ENCODE data around the gene CCDC68.

CCDC68 gene

DNA sequence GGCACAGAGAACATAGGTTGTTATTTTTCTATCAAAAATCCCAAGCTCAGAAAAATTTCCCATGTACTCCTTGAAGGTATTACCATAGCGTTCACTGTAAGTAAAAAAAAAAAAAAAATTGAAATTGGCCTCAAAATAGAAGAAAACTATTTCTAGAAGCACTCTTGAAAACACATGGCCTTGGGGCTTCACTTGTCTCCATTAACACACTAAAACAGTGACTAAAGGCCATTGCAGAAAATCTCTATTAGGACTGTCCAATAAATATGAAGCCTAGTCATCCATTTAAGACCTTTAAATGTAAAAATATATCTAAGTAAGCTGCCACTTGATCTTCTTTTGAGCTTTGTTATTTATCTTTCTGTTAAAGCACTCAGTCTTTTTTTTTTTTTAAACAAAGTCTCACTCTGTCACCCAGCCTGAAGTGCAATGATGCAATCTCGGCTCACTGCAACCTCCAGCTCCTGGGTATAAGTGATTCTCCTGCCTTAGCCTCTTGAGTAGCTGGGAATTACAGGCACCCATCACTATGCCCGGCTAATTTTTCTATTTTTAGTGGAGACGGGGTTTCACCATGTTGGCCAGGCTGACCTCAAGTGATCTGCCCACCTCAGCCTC lies 35.8 kb downstream of the CCDC68 start:
- no peak for DNase-seq (ENCODE audit: low read depth in 2 of 2, low spot score in 1 of 2)

DNA sequence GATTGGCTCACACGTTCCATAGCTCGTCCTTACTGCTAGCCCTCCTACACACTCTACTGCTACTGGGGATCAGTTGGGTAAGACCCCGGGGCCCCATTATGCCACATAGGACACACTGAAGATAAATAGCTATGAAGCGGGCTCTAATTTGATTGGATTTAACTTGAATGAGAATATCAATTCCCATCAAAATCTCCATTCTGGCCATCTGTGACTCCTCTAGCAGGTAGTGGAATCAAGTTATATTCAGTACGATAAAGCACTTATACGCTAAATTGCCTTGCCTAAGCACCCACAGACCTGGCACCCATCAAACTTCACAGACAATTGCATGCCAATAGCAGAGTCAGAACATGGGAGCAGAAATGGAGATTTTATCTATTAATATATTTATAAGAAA lies 39.8 kb downstream of the CCDC68 start:
- DNase-seq (ENCODE audit: low read depth in 2 of 2, low spot score in 1 of 2): no peak

DNA sequence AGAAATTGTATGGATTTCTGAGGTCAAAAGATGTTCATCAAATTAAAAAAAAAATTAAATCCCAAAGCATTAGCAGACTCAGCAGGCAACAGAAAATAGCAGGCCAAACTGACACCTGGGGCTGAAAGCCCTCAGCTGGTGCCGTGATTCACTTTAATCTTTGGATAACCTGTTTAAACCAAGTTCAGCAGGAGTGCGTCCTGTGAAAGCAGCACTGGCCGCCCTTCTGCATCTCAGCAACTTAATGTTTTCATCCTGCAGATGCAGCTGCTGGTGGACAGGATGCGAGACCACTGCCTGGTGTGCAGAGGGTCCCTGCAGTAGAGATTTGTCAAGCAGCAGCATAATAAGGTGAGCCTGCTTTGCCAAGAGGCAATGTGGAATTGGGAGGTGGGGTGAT lies 41.2 kb downstream of the CCDC68 start:
- DNase-seq (ENCODE audit: low read depth in 2 of 2, low spot score in 1 of 2): no peak

DNA sequence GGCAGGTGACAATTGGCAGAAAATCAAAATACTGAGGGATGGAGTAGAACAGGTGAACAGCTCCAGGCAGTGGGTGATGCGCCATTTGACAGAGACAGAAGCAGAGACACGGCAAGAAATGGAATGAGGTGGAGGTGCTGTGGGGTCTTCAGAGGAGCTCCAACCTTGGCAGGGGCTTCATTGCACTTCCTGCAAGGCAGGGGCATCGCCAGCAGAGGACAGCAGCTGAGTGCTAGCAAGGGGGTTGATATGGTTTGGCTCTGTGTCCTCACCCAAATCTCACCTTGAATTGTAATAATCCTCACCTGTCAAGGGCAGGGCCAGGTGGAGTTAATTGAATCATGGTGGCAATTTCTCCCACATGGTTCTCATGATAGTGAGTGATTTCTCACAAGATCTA lies 42.8 kb downstream of the CCDC68 start:
- no peak for DNase-seq (ENCODE audit: low read depth in 2 of 2, low spot score in 1 of 2)

DNA sequence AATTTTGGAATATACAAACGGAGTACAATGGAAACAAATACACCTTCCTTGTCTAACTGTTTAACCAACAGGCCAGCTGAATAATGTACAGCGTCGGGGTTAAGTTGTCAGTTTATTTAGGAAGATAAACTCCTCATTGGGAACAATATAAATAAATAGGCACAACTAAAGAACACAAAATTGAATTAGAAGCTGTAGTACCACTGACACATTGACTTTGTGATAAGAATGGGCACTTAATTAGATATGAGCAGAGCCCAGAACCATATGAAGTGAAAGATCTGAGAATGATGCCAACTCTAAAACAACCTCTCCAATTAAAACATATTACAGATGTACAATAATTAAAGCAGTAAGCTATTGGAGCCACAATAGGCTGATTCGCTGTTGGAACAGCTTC lies 44.4 kb downstream of the CCDC68 start:
- no peak for DNase-seq (ENCODE audit: low read depth in 2 of 2, low spot score in 1 of 2)

DNA sequence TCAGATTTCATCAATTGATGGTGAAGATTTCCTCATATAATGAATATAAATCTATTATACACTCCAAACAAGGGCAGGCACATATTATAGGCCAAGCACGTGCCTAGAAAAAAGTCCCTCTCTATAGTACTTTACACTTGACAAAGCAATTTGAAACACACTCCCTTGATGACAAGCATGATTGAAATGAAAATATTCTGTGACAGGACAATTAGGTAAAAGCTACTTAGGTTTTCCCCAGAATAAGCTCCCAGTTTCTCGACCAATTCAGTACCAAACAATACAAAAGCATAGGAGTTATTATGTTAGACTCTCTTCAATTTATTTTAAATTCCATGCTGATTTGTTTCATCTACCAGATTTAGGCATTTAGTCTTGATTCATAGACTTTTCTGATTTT lies 47.7 kb downstream of the CCDC68 start:
- DNase-seq (ENCODE audit: low read depth in 2 of 2, low spot score in 1 of 2): no peak

DNA sequence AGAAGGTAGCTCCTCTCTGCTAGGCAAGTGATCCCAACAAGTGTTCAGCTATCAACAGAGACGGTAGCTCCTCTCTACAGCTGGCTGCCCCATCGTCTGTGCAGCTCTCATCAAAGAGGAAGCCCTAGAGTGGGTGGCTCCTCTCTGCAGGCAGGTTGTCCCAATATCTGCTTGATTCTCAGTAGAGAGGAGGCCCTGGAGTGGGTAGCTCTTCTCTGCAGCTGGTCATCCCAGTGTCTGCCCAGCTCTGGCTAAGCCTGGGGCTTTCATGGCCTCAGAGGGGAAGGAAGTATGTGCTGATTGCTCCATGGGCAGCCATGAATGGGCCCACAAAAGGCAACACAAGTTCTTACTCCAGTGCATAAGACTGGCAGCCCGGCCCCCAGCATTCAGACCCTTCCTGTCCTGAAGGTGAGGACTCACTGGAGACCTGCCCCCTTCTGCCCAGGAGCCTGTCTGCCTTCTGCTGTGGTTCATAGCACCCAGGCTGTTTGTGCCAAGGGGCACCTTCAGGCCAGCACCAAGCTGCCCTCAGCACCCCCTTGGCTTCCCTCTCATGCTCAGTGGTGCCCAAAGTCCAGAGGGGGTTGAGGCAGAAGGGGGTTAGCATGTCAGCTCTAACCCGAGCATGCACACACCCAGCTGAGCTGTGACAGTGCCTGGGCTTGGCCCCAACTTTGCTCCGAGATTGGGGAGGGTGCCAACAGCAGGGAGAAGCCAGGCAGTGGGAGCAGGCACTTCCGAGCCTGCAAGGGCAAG lies 48.9 kb downstream of the CCDC68 start:
- DNase-seq (ENCODE audit: low read depth in 2 of 2, low spot score in 1 of 2): no peak

DNA sequence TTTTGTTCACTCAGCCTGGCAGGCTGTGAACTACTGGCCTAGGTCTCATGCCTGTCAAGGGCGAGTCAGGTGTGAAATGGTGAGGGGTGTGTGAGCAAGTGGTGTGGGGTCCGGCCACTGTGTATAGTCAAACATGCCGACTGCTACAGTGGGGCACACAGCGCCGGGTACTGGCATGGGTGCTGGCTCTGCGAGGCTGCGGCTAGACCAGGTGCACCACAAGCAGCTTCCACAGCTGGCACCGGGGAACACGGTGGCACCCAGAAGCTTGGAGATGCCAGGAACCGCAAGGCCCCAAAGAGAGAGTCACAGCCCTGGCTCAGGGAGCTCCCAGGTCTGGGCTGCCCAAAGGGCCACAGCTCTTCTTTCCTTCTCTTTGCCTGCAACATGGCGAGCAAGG lies 49.7 kb downstream of the CCDC68 start:
- no peak for DNase-seq (ENCODE audit: low read depth in 2 of 2, low spot score in 1 of 2)

DNA sequence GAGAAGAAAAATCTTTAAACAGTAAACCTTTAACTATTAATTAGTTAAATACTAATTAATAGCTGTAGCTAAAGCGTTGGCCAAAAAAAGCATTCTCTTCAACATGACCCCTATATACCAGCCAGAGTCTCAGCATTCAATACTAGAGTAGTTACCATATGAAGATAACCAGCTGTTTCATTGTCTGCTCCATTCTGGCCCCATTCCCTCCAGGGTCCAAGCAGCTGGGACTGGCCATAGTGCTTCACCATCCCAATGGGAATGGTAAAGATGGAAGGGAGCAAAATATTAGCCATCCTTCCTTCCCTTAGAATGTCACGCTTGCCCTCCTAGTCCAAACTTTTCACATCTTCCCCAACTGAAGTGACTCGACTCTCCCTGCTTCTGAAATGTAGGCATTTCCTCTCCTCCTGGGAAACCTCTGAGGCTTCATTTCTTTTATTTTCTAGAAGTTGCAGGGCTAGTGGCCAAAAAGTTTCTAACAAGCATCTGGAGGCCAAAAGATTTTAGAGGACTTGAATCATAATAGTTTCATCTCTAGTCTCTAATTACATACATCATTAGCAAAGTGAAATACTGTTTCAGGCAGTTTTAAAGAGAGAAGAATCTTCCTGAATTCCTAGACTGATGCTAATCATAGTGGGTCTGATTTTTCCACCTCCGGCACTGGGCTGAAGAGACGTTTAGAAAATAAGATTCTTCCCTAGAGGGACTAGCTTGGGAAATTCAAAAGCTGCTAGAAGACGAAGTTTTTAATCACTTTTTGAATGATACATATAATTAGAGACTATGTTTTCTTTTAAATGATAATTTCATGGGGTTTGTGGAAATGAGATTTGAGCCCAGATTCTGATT lies 52.7 kb downstream of the CCDC68 start:
- DNase-seq (ENCODE audit: low read depth in 2 of 2, low spot score in 1 of 2): no peak

DNA sequence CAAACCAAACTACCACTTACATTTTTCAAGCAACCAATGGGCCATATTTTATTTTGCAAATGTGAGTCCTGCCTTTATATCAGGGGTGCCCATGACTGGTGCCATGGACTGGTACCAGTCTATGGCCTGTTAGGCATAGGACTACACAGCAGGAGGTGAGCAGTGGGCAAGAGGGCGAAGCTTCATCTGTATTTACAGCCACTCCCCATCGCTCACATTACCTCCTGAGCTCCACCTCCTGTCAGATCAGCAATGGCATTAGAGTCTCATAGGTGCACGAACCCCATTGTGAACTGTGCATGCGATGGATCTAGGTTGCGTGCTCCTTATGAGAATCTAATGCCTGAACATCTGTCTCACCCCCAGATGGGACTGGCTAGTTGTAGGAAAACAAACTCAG lies 53.6 kb downstream of the CCDC68 start:
- DNase-seq (ENCODE audit: low read depth in 2 of 2, low spot score in 1 of 2): no peak

DNA sequence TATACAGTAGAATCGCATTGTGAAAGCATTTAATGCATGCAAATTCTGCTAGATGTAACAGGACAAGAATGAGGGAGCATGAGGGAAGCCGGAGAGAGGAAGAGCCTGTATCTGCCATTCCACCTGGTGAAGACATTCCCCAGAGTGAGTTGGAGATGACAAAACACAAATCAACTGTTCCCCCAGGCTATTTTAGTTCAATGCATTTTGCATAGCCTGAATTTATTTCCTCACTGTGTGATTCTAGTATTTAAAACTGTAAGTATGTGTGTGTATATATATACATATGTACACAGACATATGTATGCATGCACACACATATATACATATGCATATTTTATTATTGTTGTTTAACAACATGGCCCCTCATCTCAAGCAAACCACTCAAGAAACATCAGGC lies 54.7 kb downstream of the CCDC68 start:
- no peak for DNase-seq (ENCODE audit: low read depth in 2 of 2, low spot score in 1 of 2)

DNA sequence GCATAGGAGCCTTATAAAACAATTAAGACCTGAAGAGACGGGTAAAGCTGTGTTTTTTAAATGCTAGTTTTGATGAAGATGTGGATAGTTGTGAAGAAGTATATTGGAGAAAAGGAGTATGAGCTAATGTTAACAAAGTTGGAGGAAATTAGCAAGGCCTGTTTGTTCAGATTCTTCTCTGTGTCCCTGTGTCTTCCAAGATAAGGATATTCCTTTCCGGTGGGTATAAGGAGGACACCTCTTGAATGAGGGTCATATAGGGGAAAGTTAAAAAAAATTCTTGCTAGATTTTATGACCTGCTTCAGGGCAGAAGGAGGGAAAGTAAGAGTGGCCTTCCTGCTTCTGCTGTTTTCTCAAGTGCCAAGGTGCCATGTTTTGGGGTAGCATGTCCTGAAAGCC lies 59.0 kb downstream of the CCDC68 start:
- DNase-seq (ENCODE audit: low read depth in 2 of 2, low spot score in 1 of 2): no peak

DNA sequence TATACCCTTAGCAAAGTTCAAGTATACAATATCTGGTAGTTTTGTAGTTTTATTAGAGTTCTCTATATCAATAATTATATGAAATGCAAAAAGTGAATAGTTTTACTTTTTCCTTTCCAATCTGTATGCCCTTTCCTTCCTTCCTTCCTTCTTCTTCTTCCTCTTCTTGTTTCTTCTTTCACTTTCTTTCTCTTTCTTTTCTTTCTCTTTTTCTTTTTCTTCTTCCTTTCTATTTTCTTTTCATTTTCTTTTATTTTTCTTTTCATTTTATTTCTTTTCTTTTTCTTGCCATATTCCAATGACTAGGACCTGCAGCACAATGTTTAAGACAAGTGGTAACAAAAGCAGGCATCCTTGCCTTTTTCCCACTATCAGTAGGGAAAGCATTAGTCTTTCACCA lies 59.8 kb downstream of the CCDC68 start:
- DNase-seq (ENCODE audit: low read depth in 2 of 2, low spot score in 1 of 2): no peak

DNA sequence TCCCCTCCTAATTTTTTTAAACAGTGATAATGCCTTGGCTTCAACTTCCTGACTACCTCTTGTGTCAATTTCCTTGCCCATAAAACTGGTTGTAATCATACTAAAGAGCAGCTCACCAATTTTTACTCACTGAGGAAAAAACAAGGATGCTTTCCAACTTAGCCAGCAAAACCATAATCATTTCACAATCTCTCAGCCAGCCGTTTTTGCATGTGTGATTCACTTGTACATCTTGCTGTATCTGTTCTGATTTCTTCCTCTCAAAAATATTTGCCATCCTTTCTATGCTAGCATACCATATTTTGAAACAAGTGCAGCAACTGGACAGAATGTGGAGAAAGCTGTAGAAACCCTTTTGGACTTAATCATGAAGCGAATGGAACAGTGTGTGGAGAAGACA lies 70.3 kb downstream of the CCDC68 start:
- DNase-seq (ENCODE audit: low read depth in 2 of 2, low spot score in 1 of 2): no peak

DNA sequence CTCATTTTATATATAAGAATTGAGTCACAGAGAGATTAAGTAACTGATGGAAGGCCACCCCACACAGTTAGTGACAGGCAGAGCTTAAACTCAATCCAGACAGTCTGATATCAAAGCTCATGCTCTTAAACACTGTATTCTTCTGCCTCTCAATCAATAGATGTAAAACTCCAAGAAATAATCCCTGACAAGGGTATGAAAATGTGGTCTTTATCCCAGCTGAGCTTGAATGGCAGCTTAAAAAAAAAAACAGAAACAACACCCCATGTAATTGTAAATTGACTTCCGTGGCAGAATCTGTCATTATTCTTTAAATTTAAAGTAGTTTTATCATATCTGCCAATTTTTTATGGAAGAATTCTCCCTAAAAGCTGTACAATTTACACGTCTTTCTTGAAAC lies 70.9 kb downstream of the CCDC68 start:
- no peak for DNase-seq (ENCODE audit: low read depth in 2 of 2, low spot score in 1 of 2)

DNA sequence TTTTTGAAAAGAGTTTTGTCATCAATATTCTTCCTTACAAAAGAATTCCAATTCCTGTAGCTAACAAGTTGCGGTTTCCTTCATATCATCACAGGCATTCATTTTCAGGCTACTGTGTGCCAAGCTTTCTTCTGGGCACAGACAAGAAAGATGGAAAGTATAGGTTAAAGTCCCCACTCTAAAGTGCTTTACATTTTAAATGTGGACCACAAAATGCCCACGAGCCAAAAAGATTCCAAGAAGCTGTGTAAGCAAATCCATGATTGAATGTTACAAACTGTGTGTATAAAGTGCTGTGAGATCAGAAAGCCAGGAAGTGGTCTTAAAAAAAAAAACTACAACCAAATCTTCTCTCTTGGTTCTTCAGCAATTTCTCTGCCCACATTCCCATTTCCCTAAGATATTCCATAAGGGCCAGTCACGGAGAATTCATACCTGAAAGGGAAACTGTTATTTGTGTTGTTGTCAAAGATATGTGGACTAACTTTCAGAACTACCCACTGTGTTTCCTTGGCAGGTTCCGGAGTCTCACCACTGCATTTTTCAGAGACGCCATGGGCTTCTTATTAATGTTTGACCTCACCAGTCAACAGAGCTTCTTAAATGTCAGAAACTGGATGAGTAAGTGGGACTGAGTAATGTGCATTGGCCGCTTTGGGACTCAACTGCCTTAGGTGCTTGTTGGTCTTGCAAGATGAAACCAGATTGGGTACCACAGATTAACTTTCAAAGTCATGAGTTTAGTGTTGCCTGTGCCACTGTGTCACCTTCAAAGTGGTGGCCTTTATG lies 75.3 kb downstream of the CCDC68 start:
- no peak for DNase-seq (ENCODE audit: low read depth in 2 of 2, low spot score in 1 of 2)

DNA sequence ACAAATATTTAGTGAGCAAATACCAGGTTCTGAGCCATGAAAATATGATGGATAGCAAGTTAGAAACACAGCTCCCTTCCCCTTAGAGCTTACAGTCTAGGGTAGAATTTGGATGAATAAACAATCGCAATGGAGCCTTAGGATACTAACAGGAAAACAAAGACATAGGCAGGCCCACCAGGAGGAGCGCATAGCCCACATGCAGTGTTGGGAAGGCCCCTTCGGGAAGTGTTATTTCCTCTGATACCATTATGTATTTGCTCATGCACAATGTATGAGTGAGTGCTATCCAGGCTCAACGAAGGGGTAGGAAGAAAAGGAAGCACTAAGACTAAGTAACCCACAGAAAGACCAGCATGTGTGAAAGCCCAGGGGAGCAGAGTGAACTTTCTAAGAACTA lies 76.9 kb downstream of the CCDC68 start:
- DNase-seq (ENCODE audit: low read depth in 2 of 2, low spot score in 1 of 2): no peak

DNA sequence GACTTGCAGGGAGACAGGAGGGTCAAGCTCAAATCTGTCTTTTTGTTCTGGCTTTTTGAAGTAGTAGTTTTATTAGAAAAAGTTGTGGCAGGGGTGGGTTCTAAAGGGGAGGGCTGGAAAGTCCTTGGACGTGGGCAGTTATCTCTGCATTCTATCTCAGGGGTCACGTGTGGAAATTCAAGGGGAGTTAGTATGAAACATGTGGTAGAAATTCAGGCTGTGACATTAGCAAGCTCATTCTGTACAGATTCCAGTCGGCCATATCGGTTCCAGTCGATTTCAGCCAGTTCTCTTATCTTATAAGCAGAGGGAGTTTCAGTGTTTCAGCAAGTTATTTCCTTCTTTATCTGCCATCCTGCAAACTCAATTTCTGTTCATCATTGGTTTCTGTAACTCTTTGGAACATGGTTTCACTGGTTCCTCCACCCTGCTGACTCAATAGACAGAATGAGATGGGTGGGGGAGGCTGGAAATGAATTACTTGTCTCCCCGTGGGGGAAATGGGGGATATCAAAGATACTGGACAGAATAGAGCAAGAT lies 78.0 kb downstream of the CCDC68 start:
- no peak for DNase-seq (ENCODE audit: low read depth in 2 of 2, low spot score in 1 of 2)

DNA sequence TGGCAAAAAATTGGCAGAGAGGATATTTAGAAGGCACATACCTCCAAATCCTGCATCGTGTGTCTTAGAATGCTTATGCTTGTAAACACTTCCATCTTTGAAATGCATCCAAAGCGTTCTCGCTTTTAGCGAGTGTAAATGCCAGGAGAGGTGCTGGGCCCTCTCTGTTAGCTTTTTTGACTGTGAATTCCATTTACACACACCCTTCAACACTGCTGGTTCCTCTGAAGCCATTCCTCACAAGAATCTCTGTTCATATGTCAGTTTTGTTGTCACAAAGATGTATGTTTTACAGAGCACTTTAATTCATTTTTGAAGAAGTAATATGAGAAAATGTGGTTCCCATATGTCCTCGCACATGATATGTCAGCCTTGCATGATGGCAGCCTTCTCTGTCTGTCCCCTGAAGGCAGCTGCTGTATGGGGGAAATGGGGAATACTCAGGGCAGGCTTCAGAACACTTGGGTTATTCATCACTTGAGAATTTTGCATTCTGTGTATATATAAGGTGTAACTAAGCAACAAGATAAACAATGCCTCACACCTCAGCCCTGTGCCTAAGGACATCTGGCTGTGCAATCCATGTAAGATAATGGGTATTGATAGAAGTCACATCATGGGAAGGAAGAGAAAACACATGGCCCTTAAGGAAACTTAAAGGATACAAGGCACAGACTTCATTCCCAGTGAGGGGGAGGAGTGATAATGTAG lies 78.7 kb downstream of the CCDC68 start:
- no peak for DNase-seq (ENCODE audit: low read depth in 2 of 2, low spot score in 1 of 2)

DNA sequence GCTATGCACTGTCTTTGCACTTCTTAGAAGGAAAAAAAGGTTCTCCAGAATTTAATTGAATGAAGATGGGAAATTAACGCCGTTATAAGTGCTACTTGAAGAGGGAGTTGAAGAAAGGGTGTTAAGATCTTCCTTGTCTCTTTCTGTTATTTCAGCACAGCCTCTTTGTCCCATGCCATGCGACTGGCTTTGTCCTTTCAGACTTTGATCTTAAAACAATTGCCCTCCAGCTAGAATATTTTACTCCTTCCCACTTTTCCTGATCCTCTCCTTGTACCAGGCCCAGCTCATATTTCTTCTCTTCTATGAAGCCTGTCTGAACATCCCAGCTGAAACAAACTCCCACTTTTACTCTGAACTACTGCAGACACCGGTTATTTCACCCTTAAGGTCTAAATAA lies 79.6 kb downstream of the CCDC68 start:
- DNase-seq (ENCODE audit: low read depth in 2 of 2, low spot score in 1 of 2): no peak

All from stimulated activated CD8-positive, alpha-beta memory T cell treated with anti-CD3 and anti-CD28 coated beads, Interleukin-4, amount 100 ng/mL, for 4 hours (primary cell).